GM12878 (cell line): ENCODE measurements around the gene SEPTIN11. TPM values are rescaled to one million over a fixed set of nuclear protein-coding genes. Genes with fewer than 3 reads are reported as not detected.

ENCODE experiments used
- ATF7 ChIP-seq: fragments of 450-650 bp; IDR thresholded peaks from 2 replicates; pipeline ENCODE4 v1.6.1; 2016; ENCODE audit warnings: low read depth, mild to moderate bottlenecking
- BACH1 ChIP-seq: fragments of 450-650 bp; IDR thresholded peaks from 2 replicates; pipeline ENCODE4 v1.6.1; 2017; ENCODE audit warnings: mild to moderate bottlenecking, borderline replicate concordance
- CBFB ChIP-seq: IDR thresholded peaks from 2 replicates; pipeline ENCODE4 v1.6.1; 2016; ENCODE audit warnings: antibody characterized with exemption, low read depth
- CREB1 ChIP-seq: IDR thresholded peaks from 2 replicates; pipeline ENCODE4 v1.6.1; 2012; ENCODE audit warnings: low read depth, mild to moderate bottlenecking, inconsistent platforms
- MEF2A ChIP-seq: IDR thresholded peaks from 2 replicates; pipeline ENCODE4 v1.6.1; 2011; ENCODE audit warnings: low read depth, mild to moderate bottlenecking, low read length, moderate library complexity; ENCODE audit not compliant: insufficient read depth
- NBN ChIP-seq: fragments of 450-650 bp; IDR thresholded peaks from 2 replicates; pipeline ENCODE4 v1.6.1; 2016
- PKNOX1 ChIP-seq: fragments of 450-650 bp; IDR thresholded peaks from 2 replicates; pipeline ENCODE4 v1.6.1; 2016; ENCODE audit warnings: mild to moderate bottlenecking
- POLR2A ChIP-seq: IDR thresholded peaks from 2 replicates; pipeline ENCODE4 v1.6.1; 2011; ENCODE audit warnings: low read depth, mild to moderate bottlenecking, low read length
- RBBP5 ChIP-seq: fragments of 200-600 bp; sonication (generic); conservative IDR thresholded peaks from 2 replicates; pipeline ENCODE4 v1.6.1; 2016
- SIX5 ChIP-seq: IDR thresholded peaks from 2 replicates; pipeline ENCODE4 v1.6.1; 2011; ENCODE audit warnings: mild to moderate bottlenecking, low read depth, low read length, moderate library complexity; ENCODE audit not compliant: severe bottlenecking
- ZBED1 ChIP-seq: IDR thresholded peaks from 2 replicates; pipeline ENCODE4 v1.6.1; 2016; ENCODE audit warnings: borderline replicate concordance
- ZBTB11 ChIP-seq: fragments of 450-650 bp; formaldehyde crosslinking; IDR thresholded peaks from 2 replicates; pipeline ENCODE4 v1.5.0; 2022; ENCODE audit warnings: mild to moderate bottlenecking, missing genetic modification characterization
- polyA plus RNA-seq, 11 experiments: library from polyadenylated mRNA; depleted of rRNA in 4 of 11; unstranded in 6 of 11; stranded (reverse) in 5 of 11; fragments of >200 nt; fragmentation: Nextera tagmentation in 4 of 11; fragmentation: Illumina TruSeq in 1 of 11; extraction: Ambion mirVana in 4 of 11; extraction: Trizol in 1 of 11; gene quantifications; 1 replicate in 1 of 11; 2 replicates in 10 of 11; pipeline versions ENCODE4 v1.2.1 to v1.2.3, GENCODE V29; 2011 to 2016; ENCODE audit warnings: inconsistent platforms in 2 of 11, missing spikeins in 2 of 11, low read depth in 1 of 11
- total RNA-seq, 4 experiments: library from RNA; depleted of rRNA in 3 of 4; stranded (reverse); fragments of >200 nt in 3 of 4; fragmentation: Illumina TruSeq in 1 of 4; extraction: Trizol in 1 of 4; gene quantifications; 2 replicates each; pipeline versions ENCODE4 v1.2.1 to v1.2.3, GENCODE V29; 2013 to 2021
- TF ChIP-seq, protein P1 (sequence below): IDR thresholded peaks from 2 replicates; pipeline ENCODE4 v1.6.1; 2012; ENCODE audit warnings: mild to moderate bottlenecking, low read depth, low read length
- TF ChIP-seq, protein P2 (sequence below): fragments of 150-350 bp; IDR thresholded peaks from 2 replicates; pipeline ENCODE4 v1.6.1; 2014; ENCODE audit warnings: mild to moderate bottlenecking, low read depth, low read length

Gene SEPTIN11
- total and polyA plus RNA-seq, 10 of the 15 experiments (the other 5 are each of a cell fraction or from before 2014, with no cell fraction given) = 24.7 to 160 (median 91.3) TPM

DNA sequence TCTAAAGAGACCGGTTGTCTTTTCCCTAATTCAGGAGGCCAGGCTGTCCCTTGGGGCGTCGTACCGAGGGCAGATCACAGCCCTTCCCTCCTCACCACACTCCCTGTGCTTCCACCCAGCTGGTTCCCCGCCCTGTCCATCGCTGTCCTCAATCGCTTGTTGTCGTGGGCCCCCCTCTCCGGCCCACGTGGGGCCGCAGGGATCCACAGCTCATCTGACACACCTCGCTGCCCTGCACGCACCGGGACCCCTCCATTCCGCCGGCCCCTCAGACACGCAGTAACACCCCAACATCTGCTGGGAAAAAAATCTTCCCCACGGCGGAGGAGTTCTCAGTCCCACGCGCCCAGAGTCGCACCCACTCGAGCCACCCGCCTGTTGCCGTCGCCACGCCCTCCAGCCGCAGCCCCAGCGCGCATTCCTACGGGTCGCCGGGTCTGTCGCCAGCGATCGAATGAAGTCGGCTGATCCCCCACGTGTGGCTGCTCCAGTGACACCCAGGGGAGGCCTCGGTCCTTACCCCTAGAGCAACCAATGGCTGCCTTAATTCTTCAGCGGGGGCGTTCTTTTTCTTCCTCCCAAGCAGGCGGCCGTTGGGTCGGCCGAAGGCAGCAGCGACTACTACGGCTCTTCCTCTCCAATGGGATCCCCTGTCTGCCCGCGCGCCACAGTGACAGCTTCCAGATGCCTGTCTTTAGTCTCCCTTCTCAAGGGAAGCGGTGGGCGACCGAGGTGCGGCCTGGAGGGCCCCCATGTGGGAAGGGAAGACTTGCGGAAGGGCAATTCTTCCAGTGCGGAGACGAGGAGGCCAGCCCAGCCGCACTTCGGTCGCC is 893 bp upstream of the SEPTIN11 start (continued):
- TF ChIP-seq ZBTB11 (CRISPR knock-in tag) (no peak), CBFB (no peak), RBBP5 (no peak), BACH1 (peak; percentile 71; the same call in 1 of the 2 replicates), SIX5 (no peak), PKNOX1 (peak; percentile 77), NBN (0 out of 2 replicates have a peak, but pooled peaks have one; percentile 11), CREB1 (peak; percentile 55), MEF2A (no peak), POLR2A (peak; percentile 67), ZBED1 (0 out of 2 replicates have a peak, but pooled peaks have one; percentile 15), ATF7 (peak; percentile 24; the same call in 1 of the 2 replicates)
- TF ChIP-seq, protein P1, sequence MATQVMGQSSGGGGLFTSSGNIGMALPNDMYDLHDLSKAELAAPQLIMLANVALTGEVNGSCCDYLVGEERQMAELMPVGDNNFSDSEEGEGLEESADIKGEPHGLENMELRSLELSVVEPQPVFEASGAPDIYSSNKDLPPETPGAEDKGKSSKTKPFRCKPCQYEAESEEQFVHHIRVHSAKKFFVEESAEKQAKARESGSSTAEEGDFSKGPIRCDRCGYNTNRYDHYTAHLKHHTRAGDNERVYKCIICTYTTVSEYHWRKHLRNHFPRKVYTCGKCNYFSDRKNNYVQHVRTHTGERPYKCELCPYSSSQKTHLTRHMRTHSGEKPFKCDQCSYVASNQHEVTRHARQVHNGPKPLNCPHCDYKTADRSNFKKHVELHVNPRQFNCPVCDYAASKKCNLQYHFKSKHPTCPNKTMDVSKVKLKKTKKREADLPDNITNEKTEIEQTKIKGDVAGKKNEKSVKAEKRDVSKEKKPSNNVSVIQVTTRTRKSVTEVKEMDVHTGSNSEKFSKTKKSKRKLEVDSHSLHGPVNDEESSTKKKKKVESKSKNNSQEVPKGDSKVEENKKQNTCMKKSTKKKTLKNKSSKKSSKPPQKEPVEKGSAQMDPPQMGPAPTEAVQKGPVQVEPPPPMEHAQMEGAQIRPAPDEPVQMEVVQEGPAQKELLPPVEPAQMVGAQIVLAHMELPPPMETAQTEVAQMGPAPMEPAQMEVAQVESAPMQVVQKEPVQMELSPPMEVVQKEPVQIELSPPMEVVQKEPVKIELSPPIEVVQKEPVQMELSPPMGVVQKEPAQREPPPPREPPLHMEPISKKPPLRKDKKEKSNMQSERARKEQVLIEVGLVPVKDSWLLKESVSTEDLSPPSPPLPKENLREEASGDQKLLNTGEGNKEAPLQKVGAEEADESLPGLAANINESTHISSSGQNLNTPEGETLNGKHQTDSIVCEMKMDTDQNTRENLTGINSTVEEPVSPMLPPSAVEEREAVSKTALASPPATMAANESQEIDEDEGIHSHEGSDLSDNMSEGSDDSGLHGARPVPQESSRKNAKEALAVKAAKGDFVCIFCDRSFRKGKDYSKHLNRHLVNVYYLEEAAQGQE = no peak
- TF ChIP-seq, protein P2, sequence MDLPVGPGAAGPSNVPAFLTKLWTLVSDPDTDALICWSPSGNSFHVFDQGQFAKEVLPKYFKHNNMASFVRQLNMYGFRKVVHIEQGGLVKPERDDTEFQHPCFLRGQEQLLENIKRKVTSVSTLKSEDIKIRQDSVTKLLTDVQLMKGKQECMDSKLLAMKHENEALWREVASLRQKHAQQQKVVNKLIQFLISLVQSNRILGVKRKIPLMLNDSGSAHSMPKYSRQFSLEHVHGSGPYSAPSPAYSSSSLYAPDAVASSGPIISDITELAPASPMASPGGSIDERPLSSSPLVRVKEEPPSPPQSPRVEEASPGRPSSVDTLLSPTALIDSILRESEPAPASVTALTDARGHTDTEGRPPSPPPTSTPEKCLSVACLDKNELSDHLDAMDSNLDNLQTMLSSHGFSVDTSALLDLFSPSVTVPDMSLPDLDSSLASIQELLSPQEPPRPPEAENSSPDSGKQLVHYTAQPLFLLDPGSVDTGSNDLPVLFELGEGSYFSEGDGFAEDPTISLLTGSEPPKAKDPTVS = no peak
